K562 (cell line): ENCODE measurements around the gene LTBP4. TPM values are rescaled to one million over a fixed set of nuclear protein-coding genes. Genes with fewer than 3 reads are reported as not detected.
A peak's percentile ranks its signal among the peaks of the same experiment; 100 is the strongest.

ENCODE experiments used
- CREB5 ChIP-seq: fragments of 250-450 bp; sonication (Bioruptor Pico); IDR thresholded peaks from 2 replicates; pipeline ENCODE4 v1.5.0; 2020; ENCODE audit warnings: mild to moderate bottlenecking
- E4F1 ChIP-seq: fragments of 250-450 bp; sonication (Bioruptor Pico); IDR thresholded peaks from 2 replicates; pipeline ENCODE4 v1.5.0; 2021; ENCODE audit warnings: mild to moderate bottlenecking, borderline replicate concordance
- ETS2 ChIP-seq: IDR thresholded peaks from 2 replicates; pipeline ENCODE4 v1.6.1; 2016; ENCODE audit warnings: borderline replicate concordance, missing genetic modification characterization, mild to moderate bottlenecking, moderate library complexity, missing compliant biosample characterization; ENCODE audit not compliant: poor library complexity, severe bottlenecking
- FOXP4 ChIP-seq: sonication (generic); formaldehyde crosslinking; IDR thresholded peaks from 2 replicates; pipeline ENCODE4 v1.8.0; 2022; ENCODE audit warnings: mild to moderate bottlenecking, missing genetic modification reagents, borderline replicate concordance
- IRF1 ChIP-seq: sonication (generic); formaldehyde crosslinking; IDR thresholded peaks from 2 replicates; pipeline ENCODE4 v1.8.0; 2022; ENCODE audit warnings: missing genetic modification reagents, mild to moderate bottlenecking, borderline replicate concordance
- MYNN ChIP-seq, 2 experiments: sonication (generic); formaldehyde crosslinking in 1 of 2; IDR thresholded peaks; 2 replicates each; pipeline versions ENCODE4 v1.5.0 to v1.6.1; 2016 to 2020; ENCODE audit warnings: antibody characterized with exemption in 1 of 2, missing genetic modification reagents in 1 of 2
- NELFE ChIP-seq: IDR thresholded peaks from 2 replicates; pipeline ENCODE4 v1.6.1; 2011; ENCODE audit warnings: mild to moderate bottlenecking; ENCODE audit not compliant: insufficient read depth, insufficient read length
- PRPF4 ChIP-seq: fragments of 200-400 bp; formaldehyde crosslinking; IDR thresholded peaks from one replicate; pipeline ENCODE4 v1.6.1; 2017; ENCODE audit warnings: low read length, low read depth, mild to moderate bottlenecking; ENCODE audit not compliant: insufficient read depth, poor library complexity, severe bottlenecking
- SMAD3 ChIP-seq: fragments of 450-650 bp; formaldehyde crosslinking; conservative IDR thresholded peaks from 2 replicates; pipeline ENCODE4 v1.4.0; 2020; ENCODE audit warnings: mild to moderate bottlenecking
- SRSF3 ChIP-seq: fragments of 200-400 bp; formaldehyde crosslinking; IDR thresholded peaks from 2 replicates; pipeline ENCODE4 v1.6.1; 2016; ENCODE audit warnings: mild to moderate bottlenecking, low read length, moderate library complexity; ENCODE audit not compliant: insufficient read depth
- USF1 ChIP-seq: sonication (generic); formaldehyde crosslinking; IDR thresholded peaks from 2 replicates; pipeline ENCODE4 v1.9.0; 2022; ENCODE audit warnings: mild to moderate bottlenecking, missing genetic modification reagents
- ZNF140 ChIP-seq: fragments of 250-450 bp; sonication (Bioruptor Pico); IDR thresholded peaks from 2 replicates; pipeline ENCODE4 v1.8.0; 2021; ENCODE audit warnings: moderate library complexity, mild to moderate bottlenecking, inconsistent platforms
- ZNF175 ChIP-seq: fragments of 200-800 bp; sonication (Bioruptor generic); IDR thresholded peaks from 2 replicates; pipeline ENCODE4 v1.6.1; 2016; ENCODE audit warnings: low read depth, mild to moderate bottlenecking, missing genetic modification characterization, missing compliant biosample characterization
- ZNF212 ChIP-seq: fragments of 450-650 bp; formaldehyde crosslinking; IDR thresholded peaks from 2 replicates; pipeline ENCODE4 v1.4.0; 2020; ENCODE audit warnings: mild to moderate bottlenecking
- ZNF395 ChIP-seq: fragments of 200-800 bp; sonication (Bioruptor generic); IDR thresholded peaks from 2 replicates; pipeline ENCODE4 v1.6.1; 2017; ENCODE audit warnings: missing genetic modification characterization, missing compliant biosample characterization
- ZNF57 ChIP-seq: fragments of 450-650 bp; formaldehyde crosslinking; IDR thresholded peaks from 2 replicates; pipeline ENCODE4 v1.4.0; 2020; ENCODE audit warnings: mild to moderate bottlenecking, moderate library complexity
- polyA plus RNA-seq, 8 experiments: library from polyadenylated mRNA; depleted of rRNA in 4 of 8; stranded (reverse) in 5 of 8; unstranded in 3 of 8; fragments of >200 nt; fragmentation: Nextera tagmentation in 2 of 8; fragmentation: Illumina TruSeq in 1 of 8; extraction: Ambion mirVana in 2 of 8; extraction: Trizol in 1 of 8; gene quantifications; 2 replicates each; pipeline versions ENCODE4 v1.2.1 to v1.2.3, GENCODE V29; 2011 to 2014; ENCODE audit warnings: inconsistent platforms in 1 of 8, missing spikeins in 1 of 8
- total RNA-seq, 7 experiments: library from RNA; depleted of rRNA in 6 of 7; stranded (reverse); fragments of >200 nt in 6 of 7; fragmentation: Illumina TruSeq in 2 of 7; extraction: Trizol in 2 of 7; gene quantifications; 2 replicates each; pipeline versions ENCODE4 v1.2.1 to v1.2.3, GENCODE V29; 2011 to 2021; ENCODE audit warnings: low replicate concordance in 1 of 7

LTBP4 gene
- total and polyA plus RNA-seq, 9 of the 15 experiments (the other 6 are each of a cell fraction or from before 2014, with no cell fraction given): 0.35 to 160 (median 31.6) TPM

- TF ChIP-seq CREB5 (CRISPR knock-in tag) (no peak), IRF1 (CRISPR knock-in tag) (no peak), ZNF395 (no peak), SRSF3 (no peak), ZNF57 (CRISPR knock-in tag) (no peak), FOXP4 (CRISPR knock-in tag) (no peak), NELFE (no peak), ZNF140 (CRISPR knock-in tag) (no peak), E4F1 (no peak), SMAD3 (CRISPR knock-in tag) (no peak), ZNF212 (CRISPR knock-in tag) (no peak), PRPF4 (no peak), USF1 (CRISPR knock-in tag) (no peak), ETS2 (tag) (no peak), ZNF175 (CRISPR knock-in tag) (0 out of 2 replicates have a peak, but pooled peaks have one; percentile 46), MYNN (IDR thresholded peaks at IDR 0.05) (no peak), MYNN (CRISPR knock-in tag; IDR thresholded peaks at IDR 0.05) (no peak)
Measured at GRCh38 chr19:40576585-40577451, 24.4 kb upstream of the LTBP4 start, which contains the start of gene SHKBP1 (continued).
